Measurements from ENCODE around the gene MT4.
A peak's percentile ranks its signal among the peaks of the same experiment; 100 is the strongest.

Gene MT4

DNA sequence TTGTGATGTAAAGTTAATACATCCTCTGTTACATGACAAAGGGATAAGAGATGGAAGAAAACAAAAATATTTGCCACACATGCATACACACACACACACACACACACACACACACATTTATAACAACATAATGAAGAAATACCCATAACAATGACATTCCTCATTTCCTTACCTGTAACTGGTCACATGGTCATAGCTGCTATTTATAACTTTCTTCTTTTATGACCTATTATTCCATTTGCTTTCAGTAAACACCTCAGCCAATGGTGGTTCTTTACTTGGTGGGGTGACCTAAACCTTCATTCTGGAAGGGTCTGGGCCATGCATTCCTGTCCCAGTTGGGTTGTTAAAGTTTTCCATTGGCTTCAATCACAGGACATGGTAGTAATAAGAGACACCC, 48.8 kb downstream of the MT4 start:
- Histone ChIP-seq H3K4me3 (ENCODE audit: low read depth in 1 of 2, low read length in 1 of 2) (no peak overlapping the region), H3K27ac (no peak overlapping the region), H3K9me3 (no peaks in the 10 kb centered on the region), H3K27me3 (peaks cover 41% of the 10 kb centered on the region), H3K4me1 (ENCODE audit: control insufficient read depth in 1 of 2, insufficient read depth in 1 of 2, low read depth in 1 of 2, low read length in 1 of 2) (peaks cover 24 to 28% of the 10 kb centered on the region in 2 experiments), H3K36me3 (no peaks in the 10 kb centered on the region)
- TF ChIP-seq, protein P1, sequence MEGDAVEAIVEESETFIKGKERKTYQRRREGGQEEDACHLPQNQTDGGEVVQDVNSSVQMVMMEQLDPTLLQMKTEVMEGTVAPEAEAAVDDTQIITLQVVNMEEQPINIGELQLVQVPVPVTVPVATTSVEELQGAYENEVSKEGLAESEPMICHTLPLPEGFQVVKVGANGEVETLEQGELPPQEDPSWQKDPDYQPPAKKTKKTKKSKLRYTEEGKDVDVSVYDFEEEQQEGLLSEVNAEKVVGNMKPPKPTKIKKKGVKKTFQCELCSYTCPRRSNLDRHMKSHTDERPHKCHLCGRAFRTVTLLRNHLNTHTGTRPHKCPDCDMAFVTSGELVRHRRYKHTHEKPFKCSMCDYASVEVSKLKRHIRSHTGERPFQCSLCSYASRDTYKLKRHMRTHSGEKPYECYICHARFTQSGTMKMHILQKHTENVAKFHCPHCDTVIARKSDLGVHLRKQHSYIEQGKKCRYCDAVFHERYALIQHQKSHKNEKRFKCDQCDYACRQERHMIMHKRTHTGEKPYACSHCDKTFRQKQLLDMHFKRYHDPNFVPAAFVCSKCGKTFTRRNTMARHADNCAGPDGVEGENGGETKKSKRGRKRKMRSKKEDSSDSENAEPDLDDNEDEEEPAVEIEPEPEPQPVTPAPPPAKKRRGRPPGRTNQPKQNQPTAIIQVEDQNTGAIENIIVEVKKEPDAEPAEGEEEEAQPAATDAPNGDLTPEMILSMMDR (IDR thresholded peaks at IDR 0.05) = no peak

DNA sequence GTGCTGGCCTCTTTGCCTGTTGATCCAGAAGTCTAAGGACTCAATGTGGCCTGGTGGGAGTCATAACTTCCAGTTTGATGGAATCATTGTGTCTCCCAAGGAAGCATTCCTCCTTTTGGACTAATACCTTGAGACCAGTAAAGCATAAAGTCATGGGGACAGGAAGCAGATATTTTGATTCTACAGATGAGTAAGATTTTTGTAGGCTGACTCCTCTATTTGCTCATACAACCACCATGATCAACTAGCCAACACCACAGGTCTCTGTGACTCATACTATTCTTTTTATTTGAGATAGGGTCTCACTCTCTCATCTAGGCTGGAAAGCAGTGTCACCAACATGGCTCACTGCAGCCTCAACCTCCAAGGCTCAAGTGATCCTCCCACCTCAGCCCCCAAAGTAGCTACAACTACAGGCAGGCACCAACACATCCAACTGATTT, 49.7 kb downstream of the MT4 start:
- no peak overlapping the region for H3K4me3 ChIP-seq (ENCODE audit: low read depth in 1 of 2, low read length in 1 of 2)
- no peaks in the 10 kb centered on the region for H3K9me3 ChIP-seq
- peaks cover 16 to 19% of the 10 kb centered on the region in 2 experiments for H3K4me1 ChIP-seq (ENCODE audit: control insufficient read depth in 1 of 2, insufficient read depth in 1 of 2, low read depth in 1 of 2, low read length in 1 of 2)

DNA sequence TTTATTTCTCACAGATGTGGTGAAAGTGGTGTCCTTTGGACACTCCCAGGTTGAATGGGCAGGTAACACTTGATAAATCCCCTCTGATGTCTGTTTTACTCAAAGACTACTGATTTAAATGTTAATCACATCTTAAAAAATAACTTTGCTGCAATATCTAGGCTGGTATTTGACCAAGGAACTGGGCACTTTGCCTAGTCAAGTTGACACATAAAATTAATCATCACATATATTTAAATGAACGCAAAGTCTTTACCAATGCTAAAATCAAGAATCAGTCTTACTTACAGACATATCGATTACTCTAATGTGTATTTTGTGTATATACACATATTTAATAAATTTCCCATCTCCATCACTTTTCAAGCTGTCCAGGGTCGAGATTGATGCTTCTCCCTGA, 50.5 kb downstream of the MT4 start:
- TF ChIP-seq, protein P1 (IDR thresholded peaks at IDR 0.05) = no peak
- H3K27me3 ChIP-seq = peaks cover 57% of the 10 kb centered on the region
- no peak overlapping the region for H3K27ac ChIP-seq
- no peaks in the 10 kb centered on the region for H3K9me3 ChIP-seq
- no peaks in the 10 kb centered on the region for H3K36me3 ChIP-seq
- peaks cover 9 to 11% of the 10 kb centered on the region in 2 experiments for H3K4me1 ChIP-seq (ENCODE audit: control insufficient read depth in 1 of 2, insufficient read depth in 1 of 2, low read depth in 1 of 2, low read length in 1 of 2)
- H3K4me3 ChIP-seq (ENCODE audit: low read depth in 1 of 2, low read length in 1 of 2) = no peak overlapping the region

More for the DNA sequence above, 49.7 kb downstream of the MT4 start:
- H3K27me3 ChIP-seq = peaks cover 50% of the 10 kb centered on the region
- H3K27ac ChIP-seq = no peak overlapping the region
- TF ChIP-seq, protein P1 (IDR thresholded peaks at IDR 0.05) = no peak
- no peaks in the 10 kb centered on the region for H3K36me3 ChIP-seq

DNA sequence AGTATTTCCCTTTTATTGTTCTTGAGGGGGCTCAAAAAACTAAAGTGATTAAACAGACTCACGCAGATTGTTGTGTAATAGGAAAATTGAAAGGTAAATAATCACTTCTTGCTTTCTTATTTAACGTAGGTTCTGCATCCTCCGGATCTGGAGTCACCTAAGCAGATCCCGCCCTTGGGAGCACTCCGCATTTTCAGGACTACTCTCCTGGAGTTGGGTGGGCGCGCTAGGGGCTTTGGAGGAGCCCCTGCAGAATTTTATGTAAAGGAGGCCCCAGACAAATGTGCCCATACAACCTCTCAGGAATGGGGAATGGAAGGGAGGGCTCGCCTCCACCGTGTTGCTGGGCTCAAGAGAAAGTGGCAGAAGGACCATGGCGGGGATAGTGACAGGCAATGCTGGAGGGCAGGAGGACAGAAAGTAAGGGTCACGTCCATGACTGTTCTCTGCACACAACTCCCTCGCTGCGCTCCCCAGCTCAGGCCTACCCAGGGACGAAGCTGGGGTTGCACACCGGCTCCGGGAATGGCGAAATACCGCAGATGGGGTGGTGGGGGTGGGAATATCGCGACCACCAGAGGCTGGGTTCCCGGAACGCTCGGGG, 51.8 kb downstream of the MT4 start:
- no peaks in the 10 kb centered on the region for H3K9me3 ChIP-seq
- peak overlapping the region in 1 of 2 experiments; percentile 43 for H3K4me3 ChIP-seq (ENCODE audit: low read depth in 1 of 2, low read length in 1 of 2)

DNA sequence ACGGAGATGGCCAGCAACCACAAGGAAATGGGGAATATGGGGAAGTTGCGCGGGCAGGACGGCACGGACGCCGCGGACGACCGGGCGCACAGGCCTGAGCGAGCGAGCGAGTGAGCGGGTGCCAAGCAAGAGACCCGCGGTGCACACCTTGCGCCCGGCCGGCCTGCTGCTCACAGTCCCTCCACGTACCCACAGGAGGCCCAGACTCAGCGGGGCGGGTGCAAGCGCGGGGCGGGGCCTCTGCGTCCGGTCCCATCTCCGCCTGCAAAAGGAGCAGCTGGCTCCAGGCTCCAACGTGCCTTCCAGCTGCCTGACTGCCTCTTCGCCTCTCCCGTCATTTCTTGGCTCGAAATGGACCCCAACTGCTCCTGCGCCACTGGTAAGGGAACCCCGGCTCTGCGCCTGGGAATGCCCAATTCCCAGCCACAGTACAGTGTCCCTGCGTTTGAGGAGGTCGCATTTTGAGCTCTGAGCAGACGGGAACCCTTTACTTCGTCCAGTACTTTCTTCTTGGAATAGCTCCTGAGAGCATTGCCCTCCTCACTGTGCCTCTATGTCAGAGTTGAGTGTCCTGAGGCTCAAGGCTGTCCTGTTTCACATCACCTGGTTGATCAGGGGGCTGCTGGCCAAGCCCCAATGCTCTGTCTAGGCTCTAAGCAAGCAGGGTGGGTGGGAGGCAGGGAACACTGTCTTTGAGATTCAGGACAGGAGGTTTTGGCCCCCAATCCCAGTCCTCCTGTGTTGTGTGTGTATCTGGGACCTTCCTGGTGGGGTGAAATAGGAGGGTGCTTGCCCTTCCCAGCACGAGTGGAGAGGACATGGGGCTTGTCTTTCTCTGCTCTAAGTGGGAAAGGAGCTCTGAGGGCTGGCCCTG, 52.6 kb downstream of the MT4 start:
- Histone ChIP-seq H3K4me1 (ENCODE audit: control insufficient read depth in 1 of 2, insufficient read depth in 1 of 2, low read depth in 1 of 2, low read length in 1 of 2) (peaks cover 9 to 11% of the 10 kb centered on the region in 2 experiments), H3K9me3 (no peaks in the 10 kb centered on the region), H3K27ac (no peak overlapping the region), H3K36me3 (no peaks in the 10 kb centered on the region), H3K4me3 (ENCODE audit: low read depth in 1 of 2, low read length in 1 of 2) (peak overlapping the region in 1 of 2 experiments; percentile 43), H3K27me3 (peaks cover 77% of the 10 kb centered on the region)
- TF ChIP-seq, protein P1 (IDR thresholded peaks at IDR 0.05) = no peak

More for the DNA sequence above, 51.8 kb downstream of the MT4 start:
- Histone ChIP-seq H3K27me3 (peaks cover 70% of the 10 kb centered on the region), H3K4me1 (ENCODE audit: control insufficient read depth in 1 of 2, insufficient read depth in 1 of 2, low read depth in 1 of 2, low read length in 1 of 2) (peaks cover 9 to 11% of the 10 kb centered on the region in 2 experiments), H3K36me3 (no peaks in the 10 kb centered on the region), H3K27ac (no peak overlapping the region)
- TF ChIP-seq, protein P1 (IDR thresholded peaks at IDR 0.05) = no peak
